ENCODE measurements around the gene NGEF.

- TF ChIP-seq CTCF (IDR thresholded peaks at IDR 0.05; ENCODE audit: insufficient read depth, low read depth, low read length) (no peak), EZH2 (IDR thresholded peaks at IDR 0.05; ENCODE audit: insufficient read depth, low read length) (no peak)
These were observed 120.2 kb downstream of the NGEF start for GRCh38 chr2:232892843-232893242.
